ENCODE data around the gene PSMD1. TPM values are rescaled to one million over a fixed set of nuclear protein-coding genes. Genes with fewer than 3 reads are reported as not detected.

The PSMD1 gene
- total and polyA plus RNA-seq, 2 of the 8 experiments (the other 6 are each of a cell fraction or from before 2014, with no cell fraction given) = 179 to 272 TPM

- no peak overlapping the region for H3K4me3 ChIP-seq (ENCODE audit: extremely low read depth in 1 of 4, insufficient read depth in 2 of 4, low read depth in 3 of 4, low read length in 4 of 4)
- H3K79me1 ChIP-seq (ENCODE audit: low read depth, low read length) = no peaks in the 10 kb centered on the region
- no peak overlapping the region for H2BK5ac ChIP-seq (ENCODE audit: low read depth, low read length)
- H3K9ac ChIP-seq (replicated peaks in 1 of 4; ENCODE audit: extremely low read depth in 1 of 4, low read depth in 3 of 4, low read length in 3 of 4) = no peak overlapping the region
- H3K18ac ChIP-seq (ENCODE audit: extremely low read depth, low read length) = no peak overlapping the region
- no peak for DNase-seq (ENCODE audit: low read depth in 1 of 2, low spot score in 2 of 2)
- no peak overlapping the region for H3K56ac ChIP-seq (replicated peaks; ENCODE audit: insufficient read length, low read depth, low read length)
- CTCF ChIA-PET (ENCODE audit: partially characterized antibody) = interaction anchor here (1.1 to 4.4 kb wide), 5 partner anchors 10 to 185 kb away, joined by 3 to 14 read pairs (median 3); no protein-coding TSS in a partner anchor
- no peaks in the 10 kb centered on the region for H3K79me2 ChIP-seq (ENCODE audit: control insufficient read depth in 1 of 2, insufficient read depth in 2 of 2, low read length in 2 of 2)
- H3K14ac ChIP-seq (ENCODE audit: insufficient read length) = no peak overlapping the region
- POLR2A ChIA-PET (ENCODE audit: partially characterized antibody) = interaction anchor here (1.0 to 1.4 kb wide), 3 partner anchors 343 to 349 kb away, joined by 3 to 4 read pairs (median 3); no protein-coding TSS in a partner anchor
- H3K9me3 ChIP-seq (ENCODE audit: insufficient read depth in 2 of 2, low read depth in 1 of 2, low read length in 1 of 2) = no peaks in the 10 kb centered on the region
- no peak overlapping the region for H3K4me2 ChIP-seq (ENCODE audit: insufficient read depth in 1 of 2, low read depth in 2 of 2, low read length in 2 of 2)
- no peak overlapping the region for H2BK12ac ChIP-seq (ENCODE audit: low read depth, low read length)
- no peaks in the 10 kb centered on the region for H3K23me2 ChIP-seq (ENCODE audit: low read depth, low read length)
- FAIRE-seq = no peak
- H3K4me1 ChIP-seq (replicated peaks in 1 of 4; ENCODE audit: control insufficient read depth in 3 of 4, insufficient read depth in 4 of 4, low read length in 3 of 4) = peaks cover 0 to 4% (median 3%) of the 10 kb centered on the region in 4 experiments; a peak in 5 of 7 replicates
- no peak overlapping the region for H2AK5ac ChIP-seq (ENCODE audit: low read depth, low read length)
- H2BK15ac ChIP-seq (ENCODE audit: low read length) = no peak overlapping the region
- H3K4ac ChIP-seq (replicated peaks; ENCODE audit: insufficient read length, low read depth, low read length) = no peak overlapping the region
- no peaks in the 10 kb centered on the region for H3K27me3 ChIP-seq (replicated peaks in 1 of 4; ENCODE audit: control insufficient read depth in 3 of 4, extremely low read depth in 1 of 4, insufficient read depth in 3 of 4, low read length in 3 of 4)
- 100% methylated on average over 1 of the region's 1 CpG; no CpG with 5 or more reads in 1 of the 2 experiments for WGBS, 2 experiments (ENCODE audit: extremely low coverage in 1 of 2, insufficient coverage in 1 of 2, insufficient read length in 1 of 2, insufficient replicate concordance in 2 of 2, low coverage in 1 of 2, low lambda C conversion rate in 2 of 2, missing lambda C conversion rate in 1 of 2)
- no peak overlapping the region for H3K23ac ChIP-seq (ENCODE audit: insufficient read length)
- no peak overlapping the region for H2BK120ac ChIP-seq (replicated peaks; ENCODE audit: low read depth, low read length)
- H4K8ac ChIP-seq (ENCODE audit: extremely low read depth, insufficient read depth, low read length) = no peak overlapping the region
- H3K27ac ChIP-seq (ENCODE audit: low read depth, low read length) = no peak overlapping the region
- H4K20me1 ChIP-seq (replicated peaks in 1 of 2; ENCODE audit: control insufficient read depth in 1 of 2, insufficient read depth in 2 of 2, low read length in 2 of 2) = peaks cover 0 to 2% of the 10 kb centered on the region in 2 experiments
- no peak overlapping the region for H4K91ac ChIP-seq (replicated peaks; ENCODE audit: insufficient read length, low read length)
- no peak overlapping the region for H2AFZ ChIP-seq (ENCODE audit: low read length)
- peaks cover 0 to 17% (median 8%) of the 10 kb centered on the region in 4 experiments; a peak in 6 of 8 replicates for H3K36me3 ChIP-seq (ENCODE audit: control insufficient read depth in 2 of 4, insufficient read depth in 4 of 4, low read length in 3 of 4)
- no peak overlapping the region for H4K5ac ChIP-seq (ENCODE audit: insufficient read length, low read depth, low read length)
- no peak overlapping the region for H2BK20ac ChIP-seq (ENCODE audit: low read length)
- no peak for TF ChIP-seq BACH1 (IDR thresholded peaks at IDR 0.05; ENCODE audit: low read length)
- no peak for TF ChIP-seq BCL11A (IDR thresholded peaks at IDR 0.05; ENCODE audit: low read depth in 2 of 2, low read length in 2 of 2)
- no peak for TF ChIP-seq CTBP2 (IDR thresholded peaks at IDR 0.05; ENCODE audit: borderline replicate concordance, insufficient read depth, insufficient read length, low read length)
- no peak for TF ChIP-seq SP4 (IDR thresholded peaks at IDR 0.05; ENCODE audit: low read length)
- no peak for TF ChIP-seq POLR2A (IDR thresholded peaks at IDR 0.05; ENCODE audit: control extremely low read depth in 1 of 2, low read depth in 2 of 2, low read length in 2 of 2)
- TF ChIP-seq EGR1 (IDR thresholded peaks at IDR 0.05; ENCODE audit: borderline replicate concordance, low read depth, low read length) = no peak
- TF ChIP-seq RFX5 (IDR thresholded peaks at IDR 0.05; ENCODE audit: borderline replicate concordance, low read depth, low read length) = no peak
- no peak for TF ChIP-seq MAFK (IDR thresholded peaks at IDR 0.05; ENCODE audit: low read depth, low read length)
- TF ChIP-seq POU5F1 (IDR thresholded peaks at IDR 0.05; ENCODE audit: low read depth, low read length) = no peak
- TF ChIP-seq SIRT6 (IDR thresholded peaks at IDR 0.05; ENCODE audit: low read length) = no peak
- TF ChIP-seq JUND (IDR thresholded peaks at IDR 0.05; ENCODE audit: low read length) = no peak
- no peak for TF ChIP-seq SP1 (IDR thresholded peaks at IDR 0.05; ENCODE audit: low read depth, low read length)
- TF ChIP-seq NRF1 (IDR thresholded peaks at IDR 0.05; ENCODE audit: low read depth, low read length) = no peak
Measured at GRCh38 chr2:231111987-231112386, 55.3 kb downstream of the PSMD1 start.
